Lower leg skin (tissue), 3 donors: ENCODE data around the gene LNX1.

Source experiments
- POLR2A ChIP-seq, 2 donors: fragments of 450-650 bp; IDR thresholded peaks; one replicate each; pipeline ENCODE4 v1.6.1; 2016 to 2017; ENCODE audit warnings: antibody characterized with exemption in 2 of 2, mild to moderate bottlenecking in 1 of 2, moderate library complexity in 1 of 2
- TF ChIP-seq, protein P1 (sequence below), 3 donors: fragments of 450-650 bp; IDR thresholded peaks; one replicate each; pipeline ENCODE4 v1.5.1; 2016; ENCODE audit warnings: antibody characterized with exemption in 3 of 3, mild to moderate bottlenecking in 3 of 3, moderate library complexity in 2 of 3

DNA sequence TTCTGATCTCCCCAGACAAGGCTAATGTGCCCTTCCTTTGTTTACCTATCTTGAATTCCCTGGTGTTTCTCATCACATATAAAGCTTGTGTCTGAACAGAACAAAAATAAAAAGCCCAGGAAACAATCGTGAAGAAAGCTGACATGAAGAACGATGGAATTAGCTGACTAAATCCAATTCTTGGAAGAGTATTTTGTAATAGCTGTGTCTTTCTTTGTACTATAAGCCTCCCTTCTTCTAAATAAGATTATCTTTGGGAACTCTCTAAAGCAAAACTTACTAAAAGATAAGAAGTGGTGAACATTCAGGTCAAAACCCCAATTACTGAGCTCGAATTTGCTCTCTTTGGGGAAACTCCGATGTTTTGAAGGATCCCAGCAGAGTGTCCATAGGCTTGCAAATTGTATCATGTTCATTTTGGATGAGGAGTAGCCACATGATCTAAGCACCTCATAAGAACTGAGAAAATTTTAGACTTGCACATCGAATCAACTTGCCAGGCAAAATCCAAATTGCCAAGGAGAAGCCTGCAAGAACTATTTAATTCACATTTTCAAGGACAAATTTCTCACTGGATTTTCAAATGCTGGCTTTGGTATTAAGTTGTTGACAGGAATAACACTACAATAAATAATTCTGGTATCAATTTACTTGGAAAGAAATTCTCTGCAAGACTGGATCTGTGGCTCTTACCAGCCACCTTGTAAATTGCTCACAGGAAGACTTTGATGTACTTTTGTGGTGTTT lies 106.2 kb downstream of the LNX1 start:
- TF ChIP-seq, protein P1, sequence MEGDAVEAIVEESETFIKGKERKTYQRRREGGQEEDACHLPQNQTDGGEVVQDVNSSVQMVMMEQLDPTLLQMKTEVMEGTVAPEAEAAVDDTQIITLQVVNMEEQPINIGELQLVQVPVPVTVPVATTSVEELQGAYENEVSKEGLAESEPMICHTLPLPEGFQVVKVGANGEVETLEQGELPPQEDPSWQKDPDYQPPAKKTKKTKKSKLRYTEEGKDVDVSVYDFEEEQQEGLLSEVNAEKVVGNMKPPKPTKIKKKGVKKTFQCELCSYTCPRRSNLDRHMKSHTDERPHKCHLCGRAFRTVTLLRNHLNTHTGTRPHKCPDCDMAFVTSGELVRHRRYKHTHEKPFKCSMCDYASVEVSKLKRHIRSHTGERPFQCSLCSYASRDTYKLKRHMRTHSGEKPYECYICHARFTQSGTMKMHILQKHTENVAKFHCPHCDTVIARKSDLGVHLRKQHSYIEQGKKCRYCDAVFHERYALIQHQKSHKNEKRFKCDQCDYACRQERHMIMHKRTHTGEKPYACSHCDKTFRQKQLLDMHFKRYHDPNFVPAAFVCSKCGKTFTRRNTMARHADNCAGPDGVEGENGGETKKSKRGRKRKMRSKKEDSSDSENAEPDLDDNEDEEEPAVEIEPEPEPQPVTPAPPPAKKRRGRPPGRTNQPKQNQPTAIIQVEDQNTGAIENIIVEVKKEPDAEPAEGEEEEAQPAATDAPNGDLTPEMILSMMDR (IDR thresholded peaks at IDR 0.05), result no peak
- TF ChIP-seq POLR2A (IDR thresholded peaks at IDR 0.05), result no peak
